ENCODE measurements around the gene PGAM5. TPM values are rescaled to one million over a fixed set of nuclear protein-coding genes. Genes with fewer than 3 reads are reported as not detected.

PGAM5 gene
- polyA plus RNA-seq, 2 of the 4 experiments (the other 2 are of a cell fraction), result 29.3 to 51.3 TPM

DNA sequence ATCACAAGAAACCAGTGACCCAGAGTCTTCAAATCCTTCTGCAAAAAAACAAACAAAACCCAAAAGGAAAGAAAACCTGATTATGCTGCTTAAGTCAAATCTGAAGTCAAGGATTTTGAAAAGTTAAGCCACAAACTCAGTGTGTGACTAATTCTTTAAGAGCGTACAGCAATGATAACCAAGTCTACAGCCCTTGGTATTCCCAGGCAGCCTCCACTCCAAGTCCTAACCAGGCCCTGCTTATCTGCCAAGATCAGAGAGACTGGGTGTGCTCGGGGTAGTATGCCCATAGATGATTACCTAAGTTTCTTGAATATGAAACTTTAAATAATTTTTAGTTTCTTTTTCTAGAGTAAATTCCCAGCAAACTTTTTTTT is 13.1 kb downstream of the PGAM5 start:
- TF ChIP-seq, protein P1, sequence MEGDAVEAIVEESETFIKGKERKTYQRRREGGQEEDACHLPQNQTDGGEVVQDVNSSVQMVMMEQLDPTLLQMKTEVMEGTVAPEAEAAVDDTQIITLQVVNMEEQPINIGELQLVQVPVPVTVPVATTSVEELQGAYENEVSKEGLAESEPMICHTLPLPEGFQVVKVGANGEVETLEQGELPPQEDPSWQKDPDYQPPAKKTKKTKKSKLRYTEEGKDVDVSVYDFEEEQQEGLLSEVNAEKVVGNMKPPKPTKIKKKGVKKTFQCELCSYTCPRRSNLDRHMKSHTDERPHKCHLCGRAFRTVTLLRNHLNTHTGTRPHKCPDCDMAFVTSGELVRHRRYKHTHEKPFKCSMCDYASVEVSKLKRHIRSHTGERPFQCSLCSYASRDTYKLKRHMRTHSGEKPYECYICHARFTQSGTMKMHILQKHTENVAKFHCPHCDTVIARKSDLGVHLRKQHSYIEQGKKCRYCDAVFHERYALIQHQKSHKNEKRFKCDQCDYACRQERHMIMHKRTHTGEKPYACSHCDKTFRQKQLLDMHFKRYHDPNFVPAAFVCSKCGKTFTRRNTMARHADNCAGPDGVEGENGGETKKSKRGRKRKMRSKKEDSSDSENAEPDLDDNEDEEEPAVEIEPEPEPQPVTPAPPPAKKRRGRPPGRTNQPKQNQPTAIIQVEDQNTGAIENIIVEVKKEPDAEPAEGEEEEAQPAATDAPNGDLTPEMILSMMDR (IDR thresholded peaks at IDR 0.05), result no peak
- TF ChIP-seq KDM5A (IDR thresholded peaks at IDR 0.05), result no peak
- no peak for TF ChIP-seq TFCP2L1 (CRISPR knock-in tag; IDR thresholded peaks at IDR 0.05)
- no peak for TF ChIP-seq ZFP36 (IDR thresholded peaks at IDR 0.05; ENCODE audit: borderline replicate concordance, partially characterized antibody)
- TF ChIP-seq ZSCAN20 (CRISPR knock-in tag; IDR thresholded peaks at IDR 0.05), result no peak
- TF ChIP-seq RAD21 (conservative IDR thresholded peaks at IDR 0.05 in 1 of 2, IDR thresholded peaks at IDR 0.05 in 1 of 2), result no peak
- TF ChIP-seq CBX8 (IDR thresholded peaks at IDR 0.05), result no peak
- no peak for TF ChIP-seq BHLHE40 (IDR thresholded peaks at IDR 0.05; ENCODE audit: low read depth, low read length)
- TF ChIP-seq POLR2AphosphoS2 (conservative IDR thresholded peaks at IDR 0.05; ENCODE audit: low read length), result no peak
- TF ChIP-seq CHD4 (IDR thresholded peaks at IDR 0.05; ENCODE audit: borderline replicate concordance), result no peak
- no peak for TF ChIP-seq SREBF2 (IDR thresholded peaks at IDR 0.05)
- TF ChIP-seq, protein P2, sequence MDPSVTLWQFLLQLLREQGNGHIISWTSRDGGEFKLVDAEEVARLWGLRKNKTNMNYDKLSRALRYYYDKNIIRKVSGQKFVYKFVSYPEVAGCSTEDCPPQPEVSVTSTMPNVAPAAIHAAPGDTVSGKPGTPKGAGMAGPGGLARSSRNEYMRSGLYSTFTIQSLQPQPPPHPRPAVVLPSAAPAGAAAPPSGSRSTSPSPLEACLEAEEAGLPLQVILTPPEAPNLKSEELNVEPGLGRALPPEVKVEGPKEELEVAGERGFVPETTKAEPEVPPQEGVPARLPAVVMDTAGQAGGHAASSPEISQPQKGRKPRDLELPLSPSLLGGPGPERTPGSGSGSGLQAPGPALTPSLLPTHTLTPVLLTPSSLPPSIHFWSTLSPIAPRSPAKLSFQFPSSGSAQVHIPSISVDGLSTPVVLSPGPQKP (IDR thresholded peaks at IDR 0.05; ENCODE audit: low read depth, low read length), result no peak
- TF ChIP-seq RARB (CRISPR knock-in tag; IDR thresholded peaks at IDR 0.05), result no peak
- TF ChIP-seq, protein P3, sequence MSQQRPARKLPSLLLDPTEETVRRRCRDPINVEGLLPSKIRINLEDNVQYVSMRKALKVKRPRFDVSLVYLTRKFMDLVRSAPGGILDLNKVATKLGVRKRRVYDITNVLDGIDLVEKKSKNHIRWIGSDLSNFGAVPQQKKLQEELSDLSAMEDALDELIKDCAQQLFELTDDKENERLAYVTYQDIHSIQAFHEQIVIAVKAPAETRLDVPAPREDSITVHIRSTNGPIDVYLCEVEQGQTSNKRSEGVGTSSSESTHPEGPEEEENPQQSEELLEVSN (IDR thresholded peaks at IDR 0.05; ENCODE audit: borderline replicate concordance, low read depth), result no peak
- TF ChIP-seq, protein P4, sequence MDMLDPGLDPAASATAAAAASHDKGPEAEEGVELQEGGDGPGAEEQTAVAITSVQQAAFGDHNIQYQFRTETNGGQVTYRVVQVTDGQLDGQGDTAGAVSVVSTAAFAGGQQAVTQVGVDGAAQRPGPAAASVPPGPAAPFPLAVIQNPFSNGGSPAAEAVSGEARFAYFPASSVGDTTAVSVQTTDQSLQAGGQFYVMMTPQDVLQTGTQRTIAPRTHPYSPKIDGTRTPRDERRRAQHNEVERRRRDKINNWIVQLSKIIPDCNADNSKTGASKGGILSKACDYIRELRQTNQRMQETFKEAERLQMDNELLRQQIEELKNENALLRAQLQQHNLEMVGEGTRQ (IDR thresholded peaks at IDR 0.05), result no peak
- TF ChIP-seq FOXS1 (CRISPR knock-in tag; IDR thresholded peaks at IDR 0.05), result no peak
- no peak for TF ChIP-seq EHF (CRISPR knock-in tag; IDR thresholded peaks at IDR 0.05)
- TF ChIP-seq ZNF302 (CRISPR knock-in tag; IDR thresholded peaks at IDR 0.05), result no peak
- Histone ChIP-seq H3K9me3 (no peaks in the 10 kb centered on the region), H3K27ac (no peak overlapping the region), H3K4me1 (no peaks in the 10 kb centered on the region), H3K4me2 (no peak overlapping the region), H3K4me3 (no peak overlapping the region)
- FAIRE-seq (no peak), DNase-seq (ENCODE audit: low read depth in 1 of 2, low spot score in 1 of 2) (no peak), ATAC-seq (no peak)
- CTCF ChIA-PET, result interaction anchor here (1.3 kb wide), 1 partner anchor 17 kb away, joined by 3 read pairs; no protein-coding TSS in a partner anchor
- POLR2A ChIA-PET, result no interaction called here
- 95% methylated on average over 2 of the region's 2 CpGs for WGBS (ENCODE audit: missing lambda C conversion rate)

DNA sequence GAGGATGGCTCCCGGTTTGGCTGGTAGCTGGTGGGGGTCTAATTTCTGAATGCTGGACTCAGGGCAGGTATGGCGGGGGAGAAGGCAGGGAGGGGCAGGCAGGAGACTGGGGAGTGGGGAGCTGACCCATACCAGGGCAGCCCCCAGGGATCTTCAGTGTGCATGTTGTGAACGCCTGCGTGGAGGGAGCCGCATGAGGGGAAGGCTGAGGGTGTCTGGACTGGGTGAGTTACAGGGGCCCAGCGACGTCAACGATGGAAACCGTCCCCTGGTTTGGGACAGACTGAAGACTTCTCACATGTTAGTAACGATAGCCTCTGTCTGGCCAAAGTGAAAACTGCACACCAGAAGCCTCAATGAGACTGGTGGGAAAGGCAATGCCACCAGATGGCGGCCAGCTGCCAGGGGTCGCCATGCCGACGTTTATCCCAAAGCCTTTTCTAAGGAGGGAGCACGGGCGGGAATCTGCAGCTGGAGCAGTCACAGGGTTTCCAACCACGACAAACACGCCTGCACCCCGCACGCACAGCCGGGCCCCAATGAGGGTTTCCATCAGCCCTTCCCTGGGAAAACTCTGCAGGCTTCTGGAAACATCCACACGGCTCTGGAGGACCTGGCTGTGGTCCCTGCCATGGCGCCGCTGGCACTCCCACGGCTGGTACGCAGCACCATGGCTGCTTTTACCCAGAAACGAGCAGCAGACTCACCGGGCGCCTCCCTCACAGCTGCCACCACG is 14.0 kb downstream of the PGAM5 start:
- FAIRE-seq, result no peak
- WGBS (ENCODE audit: missing lambda C conversion rate), result 88% methylated on average over 28 of the region's 30 CpGs
- H3K4me1 ChIP-seq, result no peaks in the 10 kb centered on the region
- no peak overlapping the region for H3K4me3 ChIP-seq
- H3K9me3 ChIP-seq, result no peaks in the 10 kb centered on the region
- ChIA-PET POLR2A (no interaction called here), CTCF (interaction anchor here (1.3 kb wide), 1 partner anchor 16 kb away, joined by 3 read pairs; no protein-coding TSS in a partner anchor)
- H3K4me2 ChIP-seq, result no peak overlapping the region
- no peak; a peak in 1 of 6 replicates for ATAC-seq
- no peak for DNase-seq (ENCODE audit: low read depth in 1 of 2, low spot score in 1 of 2)
- no peak overlapping the region for H3K27ac ChIP-seq
- TF ChIP-seq SMC3 (IDR thresholded peaks at IDR 0.05), result no peak
- TF ChIP-seq, protein P2 (IDR thresholded peaks at IDR 0.05; ENCODE audit: low read depth, low read length), result no peak
- TF ChIP-seq FOSB (CRISPR knock-in tag; IDR thresholded peaks at IDR 0.05), result no peak
- no peak for TF ChIP-seq EHF (CRISPR knock-in tag; IDR thresholded peaks at IDR 0.05)
- TF ChIP-seq, protein P5, sequence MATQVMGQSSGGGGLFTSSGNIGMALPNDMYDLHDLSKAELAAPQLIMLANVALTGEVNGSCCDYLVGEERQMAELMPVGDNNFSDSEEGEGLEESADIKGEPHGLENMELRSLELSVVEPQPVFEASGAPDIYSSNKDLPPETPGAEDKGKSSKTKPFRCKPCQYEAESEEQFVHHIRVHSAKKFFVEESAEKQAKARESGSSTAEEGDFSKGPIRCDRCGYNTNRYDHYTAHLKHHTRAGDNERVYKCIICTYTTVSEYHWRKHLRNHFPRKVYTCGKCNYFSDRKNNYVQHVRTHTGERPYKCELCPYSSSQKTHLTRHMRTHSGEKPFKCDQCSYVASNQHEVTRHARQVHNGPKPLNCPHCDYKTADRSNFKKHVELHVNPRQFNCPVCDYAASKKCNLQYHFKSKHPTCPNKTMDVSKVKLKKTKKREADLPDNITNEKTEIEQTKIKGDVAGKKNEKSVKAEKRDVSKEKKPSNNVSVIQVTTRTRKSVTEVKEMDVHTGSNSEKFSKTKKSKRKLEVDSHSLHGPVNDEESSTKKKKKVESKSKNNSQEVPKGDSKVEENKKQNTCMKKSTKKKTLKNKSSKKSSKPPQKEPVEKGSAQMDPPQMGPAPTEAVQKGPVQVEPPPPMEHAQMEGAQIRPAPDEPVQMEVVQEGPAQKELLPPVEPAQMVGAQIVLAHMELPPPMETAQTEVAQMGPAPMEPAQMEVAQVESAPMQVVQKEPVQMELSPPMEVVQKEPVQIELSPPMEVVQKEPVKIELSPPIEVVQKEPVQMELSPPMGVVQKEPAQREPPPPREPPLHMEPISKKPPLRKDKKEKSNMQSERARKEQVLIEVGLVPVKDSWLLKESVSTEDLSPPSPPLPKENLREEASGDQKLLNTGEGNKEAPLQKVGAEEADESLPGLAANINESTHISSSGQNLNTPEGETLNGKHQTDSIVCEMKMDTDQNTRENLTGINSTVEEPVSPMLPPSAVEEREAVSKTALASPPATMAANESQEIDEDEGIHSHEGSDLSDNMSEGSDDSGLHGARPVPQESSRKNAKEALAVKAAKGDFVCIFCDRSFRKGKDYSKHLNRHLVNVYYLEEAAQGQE (IDR thresholded peaks at IDR 0.05), result no peak
- no peak for TF ChIP-seq GATA3 (IDR thresholded peaks at IDR 0.05; ENCODE audit: borderline replicate concordance)
- TF ChIP-seq, protein P3 (IDR thresholded peaks at IDR 0.05; ENCODE audit: borderline replicate concordance, low read depth), result no peak
- TF ChIP-seq MAZ (IDR thresholded peaks at IDR 0.05; ENCODE audit: borderline replicate concordance, low read depth, low read length), result no peak
- TF ChIP-seq ZSCAN20 (CRISPR knock-in tag; IDR thresholded peaks at IDR 0.05), result no peak
- no peak for TF ChIP-seq JUNB (IDR thresholded peaks at IDR 0.05)
- TF ChIP-seq, protein P6, sequence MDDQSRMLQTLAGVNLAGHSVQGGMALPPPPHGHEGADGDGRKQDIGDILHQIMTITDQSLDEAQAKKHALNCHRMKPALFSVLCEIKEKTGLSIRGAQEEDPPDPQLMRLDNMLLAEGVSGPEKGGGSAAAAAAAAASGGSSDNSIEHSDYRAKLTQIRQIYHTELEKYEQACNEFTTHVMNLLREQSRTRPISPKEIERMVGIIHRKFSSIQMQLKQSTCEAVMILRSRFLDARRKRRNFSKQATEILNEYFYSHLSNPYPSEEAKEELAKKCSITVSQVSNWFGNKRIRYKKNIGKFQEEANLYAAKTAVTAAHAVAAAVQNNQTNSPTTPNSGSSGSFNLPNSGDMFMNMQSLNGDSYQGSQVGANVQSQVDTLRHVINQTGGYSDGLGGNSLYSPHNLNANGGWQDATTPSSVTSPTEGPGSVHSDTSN (IDR thresholded peaks at IDR 0.05), result no peak
